HG03469 (cell line): ENCODE data around the gene CECR2.
"Not testable (repeated sequence)": the region's sequence is repeated elsewhere in the genome, so short reads cannot be mapped to it uniquely, and the experiment has no call there.

Experiments
- ATAC-seq: cut with Tn5 transposase; IDR thresholded peaks from one replicate; pipeline ENCODE4 v1.9.1; 2021; ENCODE audit warnings: mild to moderate bottlenecking, moderate library complexity, moderate number of reproducible peaks; ENCODE audit not compliant: unreplicated experiment

Gene CECR2

GRCh38 chr22:17493419-17493981 is 124.2 kb downstream of the CECR2 start:
- no peak for ATAC-seq

GRCh38 chr22:17496841-17497240 is 127.6 kb downstream of the CECR2 start:
- ATAC-seq = no peak

GRCh38 chr22:17501679-17502285 is 132.5 kb downstream of the CECR2 start:
- ATAC-seq = no peak

GRCh38 chr22:17508110-17508509 is 138.8 kb downstream of the CECR2 start:
- ATAC-seq = no peak

GRCh38 chr22:17512960-17513359 is 143.7 kb downstream of the CECR2 start:
- ATAC-seq = no peak

- no peak for ATAC-seq
These were observed 144.4 kb downstream of the CECR2 start for GRCh38 chr22:17513612-17514011.

- no peak for ATAC-seq
These were observed 144.8 kb downstream of the CECR2 start for GRCh38 chr22:17514084-17514483.

GRCh38 chr22:17518406-17518805 is 149.1 kb downstream of the CECR2 start:
- ATAC-seq = no peak

GRCh38 chr22:17521971-17522370 is 152.7 kb downstream of the CECR2 start:
- ATAC-seq = not testable (repeated sequence)

- ATAC-seq = no peak
These were observed 154.7 kb downstream of the CECR2 start for GRCh38 chr22:17523925-17524324.

GRCh38 chr22:17536269-17536668 is 167.0 kb downstream of the CECR2 start:
- ATAC-seq = no peak

GRCh38 chr22:17537155-17537554 is 167.9 kb downstream of the CECR2 start:
- ATAC-seq = no peak

GRCh38 chr22:17540481-17540880 is 171.2 kb downstream of the CECR2 start:
- no peak for ATAC-seq

GRCh38 chr22:17541476-17541875 is 172.2 kb downstream of the CECR2 start:
- ATAC-seq = no peak

- no peak for ATAC-seq
These were observed 173.2 kb downstream of the CECR2 start for GRCh38 chr22:17542452-17542851.

GRCh38 chr22:17548010-17548755 is 178.9 kb downstream of the CECR2 start:
- ATAC-seq = no peak

GRCh38 chr22:17548756-17549035 is 179.4 kb downstream of the CECR2 start:
- ATAC-seq = no peak

GRCh38 chr22:17549183-17549582 is 179.9 kb downstream of the CECR2 start:
- no peak for ATAC-seq

GRCh38 chr22:17549655-17550054 is 180.4 kb downstream of the CECR2 start:
- ATAC-seq = no peak

- ATAC-seq = no peak
These were observed 183.5 kb downstream of the CECR2 start for GRCh38 chr22:17552737-17553136.

GRCh38 chr22:17554814-17555213 is 185.6 kb downstream of the CECR2 start:
- no peak for ATAC-seq

GRCh38 chr22:17559188-17559587 is 189.9 kb downstream of the CECR2 start:
- no peak for ATAC-seq
